LNCaP clone FGC (cell line): ENCODE measurements around the gene TWF2.

Source experiments
- DNase-seq: peaks from one replicate; pipeline ENCODE4 v3.0.0-alpha.2; 2011; ENCODE audit warnings: low read depth
- H3K4me3 ChIP-seq: 2 replicates; pipeline ENCODE4 v1.5.1; 2011; ENCODE audit warnings: mild to moderate bottlenecking, low read depth, low read length, control low read depth
- TF ChIP-seq, protein P1 (sequence below): IDR thresholded peaks from 2 replicates; pipeline ENCODE4 v1.5.1; 2012; ENCODE audit warnings: mild to moderate bottlenecking; ENCODE audit not compliant: control insufficient read depth, insufficient read depth; ENCODE audit errors: extremely low read depth

Gene TWF2

DNA sequence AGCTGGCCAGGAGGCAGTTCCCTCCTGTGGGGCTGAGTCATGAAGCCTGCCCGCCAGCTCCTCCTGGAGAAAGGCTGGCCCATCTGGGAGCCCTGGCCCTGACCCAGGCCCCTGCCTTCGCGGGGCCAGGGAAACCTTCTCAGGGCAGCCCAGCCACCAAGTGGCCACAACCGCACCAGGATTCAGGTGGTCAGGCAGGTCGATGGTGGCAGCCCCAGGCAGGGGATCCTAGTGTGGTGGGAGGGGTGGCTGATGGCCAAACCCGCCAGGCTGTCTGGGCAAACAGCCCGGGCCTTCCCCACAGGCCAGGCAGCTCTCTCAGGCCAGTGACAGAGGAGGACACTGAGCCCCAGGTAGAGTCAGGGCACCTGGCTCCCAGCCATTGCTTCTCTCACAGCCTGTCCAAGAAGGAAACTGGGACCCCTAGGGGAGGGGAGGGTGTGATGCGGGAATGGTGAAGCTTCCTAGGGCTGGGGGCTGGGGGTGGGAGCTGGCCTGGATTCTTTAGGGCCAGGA, 1.2 kb downstream of the TWF2 start:
- DNase-seq, result peak; percentile 68
- TF ChIP-seq, protein P1, sequence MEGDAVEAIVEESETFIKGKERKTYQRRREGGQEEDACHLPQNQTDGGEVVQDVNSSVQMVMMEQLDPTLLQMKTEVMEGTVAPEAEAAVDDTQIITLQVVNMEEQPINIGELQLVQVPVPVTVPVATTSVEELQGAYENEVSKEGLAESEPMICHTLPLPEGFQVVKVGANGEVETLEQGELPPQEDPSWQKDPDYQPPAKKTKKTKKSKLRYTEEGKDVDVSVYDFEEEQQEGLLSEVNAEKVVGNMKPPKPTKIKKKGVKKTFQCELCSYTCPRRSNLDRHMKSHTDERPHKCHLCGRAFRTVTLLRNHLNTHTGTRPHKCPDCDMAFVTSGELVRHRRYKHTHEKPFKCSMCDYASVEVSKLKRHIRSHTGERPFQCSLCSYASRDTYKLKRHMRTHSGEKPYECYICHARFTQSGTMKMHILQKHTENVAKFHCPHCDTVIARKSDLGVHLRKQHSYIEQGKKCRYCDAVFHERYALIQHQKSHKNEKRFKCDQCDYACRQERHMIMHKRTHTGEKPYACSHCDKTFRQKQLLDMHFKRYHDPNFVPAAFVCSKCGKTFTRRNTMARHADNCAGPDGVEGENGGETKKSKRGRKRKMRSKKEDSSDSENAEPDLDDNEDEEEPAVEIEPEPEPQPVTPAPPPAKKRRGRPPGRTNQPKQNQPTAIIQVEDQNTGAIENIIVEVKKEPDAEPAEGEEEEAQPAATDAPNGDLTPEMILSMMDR, result no peak
- peak overlapping the region; percentile 91 for H3K4me3 ChIP-seq

DNA sequence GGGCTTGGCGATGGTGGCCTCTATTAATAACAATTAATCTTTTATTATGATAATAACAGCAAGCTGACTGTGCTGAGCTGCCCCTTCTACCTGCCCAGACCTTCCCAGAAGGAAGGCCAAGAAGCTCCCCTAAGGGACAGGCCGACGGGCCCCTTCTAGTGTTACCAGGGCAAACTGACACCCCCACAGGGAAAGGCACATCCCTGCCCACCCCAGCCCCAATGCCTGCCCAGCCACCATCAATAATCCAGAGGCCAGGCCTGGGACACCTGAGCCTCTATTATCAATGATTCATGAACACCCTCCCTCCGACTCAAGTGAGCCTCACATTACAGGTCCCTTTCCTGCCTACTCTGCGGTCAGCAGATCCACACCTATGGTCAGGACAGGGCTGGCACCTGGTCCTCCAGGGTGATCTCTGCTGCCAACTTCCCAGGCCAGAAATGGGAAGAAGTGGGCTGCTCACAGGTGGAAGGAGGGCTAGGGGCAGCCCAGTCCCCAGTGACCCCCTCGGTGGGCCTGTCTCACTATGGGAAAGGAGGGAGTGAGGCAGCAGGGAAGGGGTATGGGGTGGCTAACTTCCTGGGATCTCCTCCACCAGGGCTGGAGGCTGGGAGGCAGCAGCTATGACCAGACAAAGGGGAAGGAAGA, 1.8 kb downstream of the TWF2 start:
- peak overlapping the region; percentile 23 for H3K4me3 ChIP-seq
- TF ChIP-seq, protein P1, result no peak
- DNase-seq, result no peak

DNA sequence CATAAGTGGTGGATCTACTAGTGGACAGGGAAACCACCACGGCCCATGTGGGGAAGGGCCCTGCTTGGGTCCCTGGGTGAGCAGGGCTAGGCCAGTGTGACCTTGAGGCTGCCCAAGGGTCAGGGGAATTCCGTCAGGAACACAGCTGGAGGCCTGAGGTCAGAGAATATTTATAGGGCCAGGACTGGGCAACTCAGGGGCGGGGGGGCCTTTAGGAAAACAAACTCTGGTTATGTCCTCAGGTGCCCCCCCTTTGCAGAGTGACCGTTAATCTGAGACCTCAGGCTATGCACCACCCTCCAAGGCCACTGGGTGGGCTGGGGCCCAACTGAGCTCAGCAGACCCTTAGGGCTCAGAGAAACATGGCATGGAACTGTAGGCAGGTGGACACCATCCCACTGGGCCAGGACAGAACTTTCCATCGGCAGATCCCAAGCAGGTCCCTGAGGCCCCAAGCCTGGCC, 2.5 kb downstream of the TWF2 start:
- TF ChIP-seq, protein P1, result no peak
- no peak for DNase-seq
- H3K4me3 ChIP-seq, result no peak overlapping the region

DNA sequence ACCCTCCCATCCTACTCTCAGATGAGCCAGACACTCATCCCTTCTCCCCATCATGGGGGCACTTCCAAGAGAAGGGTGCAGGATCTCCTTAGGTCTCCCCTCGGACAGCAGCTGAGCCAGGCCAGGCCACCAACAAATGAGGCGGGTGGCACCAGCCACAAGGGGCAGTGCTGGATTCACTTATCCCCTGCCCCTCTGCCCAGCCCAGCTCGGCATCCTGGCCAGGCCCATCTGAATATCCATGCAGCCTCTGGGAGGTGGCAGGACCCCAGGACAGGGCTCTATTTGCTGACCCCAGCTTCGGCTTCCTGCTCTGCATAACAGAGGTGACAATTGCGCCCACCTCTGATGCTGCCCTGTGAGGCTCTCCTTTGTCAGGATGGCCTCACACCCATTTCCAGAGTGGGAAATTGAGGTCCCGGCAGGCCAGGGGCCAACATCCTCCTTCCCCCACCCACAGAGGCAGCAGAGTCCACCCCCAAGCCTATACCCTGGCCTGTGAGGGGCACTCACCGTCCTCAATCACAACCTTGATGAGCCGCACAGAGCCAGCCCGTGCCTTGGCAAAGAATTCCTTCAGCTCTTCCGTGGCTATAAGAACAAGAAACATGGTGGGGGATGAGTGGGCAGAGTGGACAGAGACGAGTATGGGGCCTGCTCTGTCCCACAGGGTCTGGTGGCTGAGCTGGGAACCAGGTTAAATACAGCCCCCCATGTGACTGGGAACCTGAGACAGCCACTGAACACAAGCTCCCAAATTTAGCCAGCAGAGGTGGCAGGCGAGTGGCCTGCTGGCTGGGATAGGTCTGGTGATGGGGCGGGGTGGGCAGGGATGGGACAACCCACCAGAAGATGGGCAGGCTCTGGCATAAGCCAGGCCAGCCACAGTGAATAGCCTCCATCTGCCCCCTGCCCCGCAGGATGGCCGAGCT, 4.2 kb downstream of the TWF2 start:
- no peak for DNase-seq
- no peak overlapping the region for H3K4me3 ChIP-seq
- TF ChIP-seq, protein P1, result no peak

DNA sequence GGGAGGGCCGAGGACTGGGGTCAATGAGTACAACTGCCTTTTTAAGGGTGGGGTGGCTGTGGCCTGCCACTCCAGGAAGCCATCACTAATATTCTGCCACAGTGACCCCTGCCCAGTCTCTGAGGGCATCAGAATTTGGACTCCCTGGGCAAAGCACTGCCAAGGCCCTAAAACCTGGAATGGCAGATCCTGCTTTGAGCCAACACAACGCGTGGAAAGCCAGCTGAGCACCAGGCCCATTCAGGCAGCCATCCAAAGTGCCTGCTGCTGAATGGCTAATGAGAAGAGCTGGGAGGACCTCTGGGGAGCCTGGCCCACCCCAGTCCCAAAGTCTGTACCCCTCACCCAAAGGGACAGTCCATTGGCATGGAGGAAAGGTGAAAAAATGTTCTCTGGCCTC, 5.0 kb downstream of the TWF2 start:
- TF ChIP-seq, protein P1, result no peak
- no peak overlapping the region for H3K4me3 ChIP-seq
- DNase-seq, result no peak

DNA sequence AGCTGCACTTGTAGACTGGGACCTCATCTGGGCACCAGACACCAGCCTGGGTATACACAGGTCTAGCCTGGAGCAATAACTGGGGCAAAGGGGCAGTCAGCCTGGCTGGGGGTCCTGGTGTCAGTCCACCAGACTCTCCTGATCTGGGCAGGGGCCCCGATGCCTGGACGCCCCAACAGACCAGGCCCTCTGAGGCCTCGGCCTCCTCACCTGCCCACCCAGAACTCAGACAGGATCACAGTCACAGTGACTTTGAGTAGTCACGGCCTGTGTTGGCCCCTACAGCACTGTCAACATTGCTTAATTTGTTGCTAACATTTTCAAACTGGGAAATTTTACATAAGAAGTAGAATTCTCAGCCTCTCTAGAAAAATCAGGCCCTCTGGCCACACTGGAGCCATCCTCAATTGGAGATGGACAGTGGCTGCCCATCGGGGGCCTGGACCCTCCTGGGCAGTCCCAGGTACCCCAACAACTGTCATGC, 5.8 kb downstream of the TWF2 start:
- no peak for DNase-seq
- no peak overlapping the region for H3K4me3 ChIP-seq
- TF ChIP-seq, protein P1, result no peak
